Measurements from ENCODE around the gene IFNG.

DNA sequence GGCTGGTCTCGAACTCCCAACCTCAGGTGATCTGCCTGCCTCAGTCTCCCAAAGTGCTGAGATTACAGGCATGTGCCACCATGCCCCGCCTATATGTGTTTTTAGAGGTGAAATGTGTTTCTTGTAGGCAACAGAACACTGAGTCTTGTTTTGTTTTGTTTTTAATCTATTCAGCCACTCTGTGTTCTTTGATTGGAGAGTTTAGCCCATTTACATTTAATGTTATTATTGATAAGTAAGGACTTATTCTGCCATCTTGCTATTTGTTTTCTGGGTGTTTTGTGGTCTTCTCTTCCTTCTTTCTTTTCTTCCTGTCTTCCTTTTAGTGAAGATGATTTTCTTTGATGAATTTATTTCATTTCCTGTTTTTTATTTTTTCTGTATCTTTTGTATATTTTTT, 29.6 kb downstream of the IFNG start:
- no peak for TF ChIP-seq POLR2A (IDR thresholded peaks at IDR 0.05)
- TF ChIP-seq, protein P1, sequence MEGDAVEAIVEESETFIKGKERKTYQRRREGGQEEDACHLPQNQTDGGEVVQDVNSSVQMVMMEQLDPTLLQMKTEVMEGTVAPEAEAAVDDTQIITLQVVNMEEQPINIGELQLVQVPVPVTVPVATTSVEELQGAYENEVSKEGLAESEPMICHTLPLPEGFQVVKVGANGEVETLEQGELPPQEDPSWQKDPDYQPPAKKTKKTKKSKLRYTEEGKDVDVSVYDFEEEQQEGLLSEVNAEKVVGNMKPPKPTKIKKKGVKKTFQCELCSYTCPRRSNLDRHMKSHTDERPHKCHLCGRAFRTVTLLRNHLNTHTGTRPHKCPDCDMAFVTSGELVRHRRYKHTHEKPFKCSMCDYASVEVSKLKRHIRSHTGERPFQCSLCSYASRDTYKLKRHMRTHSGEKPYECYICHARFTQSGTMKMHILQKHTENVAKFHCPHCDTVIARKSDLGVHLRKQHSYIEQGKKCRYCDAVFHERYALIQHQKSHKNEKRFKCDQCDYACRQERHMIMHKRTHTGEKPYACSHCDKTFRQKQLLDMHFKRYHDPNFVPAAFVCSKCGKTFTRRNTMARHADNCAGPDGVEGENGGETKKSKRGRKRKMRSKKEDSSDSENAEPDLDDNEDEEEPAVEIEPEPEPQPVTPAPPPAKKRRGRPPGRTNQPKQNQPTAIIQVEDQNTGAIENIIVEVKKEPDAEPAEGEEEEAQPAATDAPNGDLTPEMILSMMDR (IDR thresholded peaks at IDR 0.05) = no peak
